Measurements from ENCODE around the gene SH3GL2. TPM values are rescaled to one million over a fixed set of nuclear protein-coding genes. Genes with fewer than 3 reads are reported as not detected.

SH3GL2 gene
- total and polyA plus RNA-seq, 11 donors: 1.3 to 20.9 (median 5.0) TPM

- Histone ChIP-seq H3K27me3 (no peaks in the 10 kb centered on the region), H3K36me3 (no peaks in the 10 kb centered on the region), H3K9me3 (no peaks in the 10 kb centered on the region), H3K27ac (no peak overlapping the region), H3K4me1 (no peaks in the 10 kb centered on the region), H3K4me3 (no peak overlapping the region)
- TF ChIP-seq CTCF (IDR thresholded peaks at IDR 0.05): no peak
- no peak for TF ChIP-seq POLR2A (IDR thresholded peaks at IDR 0.05)
- WGBS, 4 donors: 88 to 92% (median 91%) methylated on average over 4 of the region's 4 CpGs
- DNase-seq (no peak), ATAC-seq (no peak)
- intact Hi-C loops (cut with DNase I): no loop called here
Measured at GRCh38 chr9:17622141-17622540, 43.3 kb downstream of the SH3GL2 start.

GRCh38 chr9:17622749-17623148 is 43.9 kb downstream of the SH3GL2 start:
- intact Hi-C loops (cut with DNase I): no loop called here

GRCh38 chr9:17623965-17624364 is 45.1 kb downstream of the SH3GL2 start:
- 66 to 76% (median 74%) methylated on average over 6 of the region's 6 CpGs for WGBS, 4 donors
- H3K27ac ChIP-seq: no peak overlapping the region
- intact Hi-C loops (cut with DNase I): no loop called here
- H3K36me3 ChIP-seq: no peaks in the 10 kb centered on the region
- H3K4me3 ChIP-seq: no peak overlapping the region
- ATAC-seq (no peak), DNase-seq (no peak)
- H3K9me3 ChIP-seq: no peaks in the 10 kb centered on the region
- H3K4me1 ChIP-seq: no peaks in the 10 kb centered on the region
- TF ChIP-seq POLR2A (IDR thresholded peaks at IDR 0.05) (no peak), CTCF (IDR thresholded peaks at IDR 0.05) (no peak)
- no peaks in the 10 kb centered on the region for H3K27me3 ChIP-seq

More at GRCh38 chr9:17622749-17623148, 43.9 kb downstream of the SH3GL2 start:
- Histone ChIP-seq H3K4me1 (no peaks in the 10 kb centered on the region), H3K27me3 (no peaks in the 10 kb centered on the region), H3K27ac (no peak overlapping the region), H3K4me3 (no peak overlapping the region), H3K9me3 (no peaks in the 10 kb centered on the region), H3K36me3 (no peaks in the 10 kb centered on the region)
- DNase-seq: no peak
- TF ChIP-seq POLR2A (IDR thresholded peaks at IDR 0.05) (no peak), CTCF (IDR thresholded peaks at IDR 0.05) (no peak)
- 76 to 87% (median 81%) methylated on average over 5 to 6 of the region's 6 CpGs for WGBS, 4 donors
- no peak for ATAC-seq

- ATAC-seq: no peak
- TF ChIP-seq POLR2A (IDR thresholded peaks at IDR 0.05) (no peak), CTCF (IDR thresholded peaks at IDR 0.05) (no peak)
- H3K36me3 ChIP-seq: no peaks in the 10 kb centered on the region
- H3K4me3 ChIP-seq: no peak overlapping the region
- no peaks in the 10 kb centered on the region for H3K27me3 ChIP-seq
- DNase-seq: no peak
- no peak overlapping the region for H3K27ac ChIP-seq
- no peaks in the 10 kb centered on the region for H3K9me3 ChIP-seq
- no peaks in the 10 kb centered on the region for H3K4me1 ChIP-seq
- intact Hi-C loops (cut with DNase I): no loop called here
Measured at GRCh38 chr9:17624571-17624970, 45.7 kb downstream of the SH3GL2 start.

Data from heart left ventricle (tissue), 16 donors.